KOPT-K1 (cell line): ENCODE measurements around the gene SMOC1.

Experiments used
- H3K27ac ChIP-seq: fragments of 200-600 bp; sonication (generic); 2 replicates; pipeline ENCODE4 v1.5.1; 2016; ENCODE audit warnings: antibody characterized with exemption, mild to moderate bottlenecking, low read depth, low read length; ENCODE audit not compliant: poor library complexity, severe bottlenecking
- H3K36me3 ChIP-seq: fragments of 200-600 bp; sonication (generic); 2 replicates; pipeline ENCODE4 v1.5.1; 2017; ENCODE audit warnings: antibody characterized with exemption, mild to moderate bottlenecking, low read length, moderate library complexity; ENCODE audit not compliant: insufficient read depth
- H3K9me3 ChIP-seq: fragments of 200-600 bp; sonication (generic); 2 replicates; pipeline ENCODE4 v1.5.1; 2017; ENCODE audit warnings: antibody characterized with exemption, low read length, mild to moderate bottlenecking; ENCODE audit not compliant: insufficient read depth, poor library complexity, severe bottlenecking

SMOC1 gene

GRCh38 chr14:70008284-70009262 is 129.4 kb downstream of the SMOC1 start:
- Histone ChIP-seq H3K27ac (no peak overlapping the region), H3K9me3 (no peaks in the 10 kb centered on the region), H3K36me3 (no peaks in the 10 kb centered on the region)

GRCh38 chr14:70009961-70010360 is 130.7 kb downstream of the SMOC1 start:
- Histone ChIP-seq H3K36me3 (no peaks in the 10 kb centered on the region), H3K9me3 (no peaks in the 10 kb centered on the region), H3K27ac (no peak overlapping the region)

GRCh38 chr14:70011098-70011497 is 131.9 kb downstream of the SMOC1 start:
- Histone ChIP-seq H3K36me3 (no peaks in the 10 kb centered on the region), H3K27ac (no peak overlapping the region)

GRCh38 chr14:70011708-70012107 is 132.5 kb downstream of the SMOC1 start:
- Histone ChIP-seq H3K36me3 (no peaks in the 10 kb centered on the region), H3K9me3 (no peaks in the 10 kb centered on the region), H3K27ac (no peak overlapping the region)

More at GRCh38 chr14:70011098-70011497, 131.9 kb downstream of the SMOC1 start:
- no peaks in the 10 kb centered on the region for H3K9me3 ChIP-seq

GRCh38 chr14:70013271-70013873 is 134.2 kb downstream of the SMOC1 start:
- no peak overlapping the region for H3K27ac ChIP-seq
- H3K9me3 ChIP-seq: no peaks in the 10 kb centered on the region
- no peaks in the 10 kb centered on the region for H3K36me3 ChIP-seq

DNA sequence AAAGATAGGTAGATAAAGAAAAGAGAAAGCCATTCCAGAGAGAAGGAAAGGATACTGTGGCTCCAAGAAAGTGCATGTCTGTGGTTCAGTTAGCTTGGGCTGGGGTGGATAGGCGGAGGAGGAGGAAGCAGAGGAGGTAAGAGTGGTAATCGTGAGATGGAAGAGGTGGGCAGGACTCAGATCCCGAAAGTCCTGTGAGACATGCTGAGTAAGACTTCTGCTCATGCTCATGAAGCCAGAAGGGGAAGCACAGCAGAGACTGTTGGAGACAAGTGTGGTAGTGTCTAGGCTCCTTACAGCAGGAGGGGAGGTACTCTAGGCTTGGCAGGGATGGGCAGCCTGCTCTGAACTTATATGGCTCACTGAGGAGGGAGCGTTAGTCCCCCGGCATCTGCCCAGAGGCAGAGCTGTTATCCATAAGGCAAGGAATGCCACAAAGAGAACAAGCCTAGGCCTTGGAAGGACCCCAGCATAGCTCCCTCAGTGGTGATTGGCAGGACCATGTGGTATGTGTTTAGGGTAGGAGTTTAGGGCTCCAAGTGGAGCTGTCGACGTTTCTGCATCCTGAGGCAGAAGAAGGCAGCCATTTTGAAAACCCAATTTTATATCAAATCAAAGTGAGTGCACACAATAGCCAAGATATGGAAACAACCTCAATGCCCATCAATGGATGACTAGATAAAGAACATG is 135.3 kb downstream of the SMOC1 start:
- no peaks in the 10 kb centered on the region for H3K36me3 ChIP-seq
- H3K27ac ChIP-seq: no peak overlapping the region
- H3K9me3 ChIP-seq: no peaks in the 10 kb centered on the region

- Histone ChIP-seq H3K36me3 (no peaks in the 10 kb centered on the region), H3K9me3 (no peaks in the 10 kb centered on the region), H3K27ac (no peak overlapping the region)
These were observed 139.0 kb downstream of the SMOC1 start for GRCh38 chr14:70018230-70018629.

- H3K27ac ChIP-seq: no peak overlapping the region
- H3K36me3 ChIP-seq: no peaks in the 10 kb centered on the region
- H3K9me3 ChIP-seq: no peaks in the 10 kb centered on the region
These were observed 139.5 kb downstream of the SMOC1 start for GRCh38 chr14:70018713-70019211.

DNA sequence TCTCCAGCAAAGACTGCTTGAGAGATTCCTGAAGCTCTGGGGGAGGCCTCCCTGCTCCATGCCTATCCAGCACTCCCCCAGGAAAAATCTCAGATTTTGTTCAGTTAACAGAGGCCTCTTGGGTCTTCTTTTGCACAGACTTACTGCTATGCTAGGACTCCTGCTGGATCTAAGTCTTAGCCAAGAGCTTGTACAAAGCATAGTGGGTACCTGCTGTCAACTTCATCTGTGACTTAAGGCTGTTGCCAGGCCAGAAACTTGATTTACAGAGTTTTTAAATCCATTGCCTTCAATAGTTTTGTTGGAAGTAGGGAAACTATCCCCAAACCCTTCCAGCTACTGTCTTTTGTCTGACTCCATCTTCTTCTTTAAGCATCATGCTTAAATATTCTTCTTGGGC is 140.5 kb downstream of the SMOC1 start:
- H3K36me3 ChIP-seq: no peaks in the 10 kb centered on the region
- H3K27ac ChIP-seq: no peak overlapping the region
- no peaks in the 10 kb centered on the region for H3K9me3 ChIP-seq

- no peak overlapping the region for H3K27ac ChIP-seq
- no peaks in the 10 kb centered on the region for H3K36me3 ChIP-seq
- H3K9me3 ChIP-seq: no peaks in the 10 kb centered on the region
These were observed 141.3 kb downstream of the SMOC1 start for GRCh38 chr14:70020352-70021170.

DNA sequence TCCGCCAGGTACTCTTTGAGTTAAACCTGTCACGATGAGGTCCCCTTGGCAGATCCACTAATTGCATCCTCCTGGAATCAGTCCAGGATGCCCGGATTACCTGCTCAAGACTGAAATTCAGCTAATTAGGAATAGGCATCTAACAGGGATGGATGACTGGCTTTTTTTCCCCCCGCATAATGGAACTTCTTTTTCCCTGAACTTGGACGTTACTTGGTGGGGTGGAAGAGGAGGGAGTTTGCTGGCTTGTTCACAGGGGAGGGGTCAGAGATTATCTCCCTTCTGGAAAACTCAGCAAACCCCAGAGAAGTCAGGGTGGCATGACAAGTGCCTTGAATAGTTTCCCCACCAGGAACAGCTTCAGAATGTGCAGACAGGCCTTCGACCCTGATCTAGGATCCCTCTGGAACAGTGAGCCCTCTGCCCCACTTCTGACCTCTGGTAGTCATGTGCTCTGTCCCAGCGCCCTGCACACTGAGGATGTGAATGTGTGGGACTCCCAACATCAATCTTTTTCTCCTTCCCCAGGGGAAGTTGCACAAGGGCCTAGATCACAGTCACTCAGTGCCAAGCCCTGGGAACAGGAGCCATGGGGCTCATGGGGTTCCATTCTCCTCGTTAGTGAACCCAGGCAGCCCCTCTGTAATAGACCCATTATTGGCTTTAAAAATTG is 142.5 kb downstream of the SMOC1 start:
- H3K27ac ChIP-seq: no peak overlapping the region
- no peaks in the 10 kb centered on the region for H3K36me3 ChIP-seq
- H3K9me3 ChIP-seq: no peaks in the 10 kb centered on the region

DNA sequence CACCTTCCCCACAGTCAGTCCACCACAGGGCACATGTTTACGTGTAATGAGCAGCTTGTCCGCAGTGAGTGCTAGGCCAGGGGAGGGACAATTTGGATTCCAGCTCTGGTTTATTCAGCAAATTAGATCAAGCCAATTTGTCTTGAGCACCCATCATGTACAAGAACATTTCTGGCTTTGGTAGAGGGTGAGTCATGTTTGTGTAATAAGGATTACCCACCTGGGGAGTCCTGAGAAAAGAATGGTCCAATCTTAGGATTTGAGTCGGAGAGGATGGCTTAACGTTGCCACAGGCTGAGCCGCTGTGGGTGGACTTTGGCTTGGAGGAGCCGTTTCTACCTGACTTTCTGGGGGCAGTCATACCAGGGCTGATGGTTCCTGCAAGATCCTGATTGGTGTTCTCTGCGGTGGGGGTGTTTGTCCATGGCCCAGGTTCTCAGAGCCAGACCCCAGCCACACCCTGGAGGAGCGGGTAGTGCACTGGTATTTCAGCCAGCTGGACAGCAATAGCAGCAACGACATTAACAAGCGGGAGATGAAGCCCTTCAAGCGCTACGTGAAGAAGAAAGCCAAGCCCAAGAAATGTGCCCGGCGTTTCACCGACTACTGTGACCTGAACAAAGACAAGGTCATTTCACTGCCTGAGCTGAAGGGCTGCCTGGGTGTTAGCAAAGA is 143.7 kb downstream of the SMOC1 start:
- no peaks in the 10 kb centered on the region for H3K9me3 ChIP-seq
- H3K36me3 ChIP-seq: no peaks in the 10 kb centered on the region
- H3K27ac ChIP-seq: no peak overlapping the region

GRCh38 chr14:70023871-70024270 is 144.7 kb downstream of the SMOC1 start:
- no peaks in the 10 kb centered on the region for H3K9me3 ChIP-seq
- H3K27ac ChIP-seq: no peak overlapping the region
- no peaks in the 10 kb centered on the region for H3K36me3 ChIP-seq
